ENCODE data around the gene CNDP2. TPM values are rescaled to one million over a fixed set of nuclear protein-coding genes. Genes with fewer than 3 reads are reported as not detected.

The CNDP2 gene
- total RNA-seq: 52.3 and 69.7 TPM in 2 replicates

GRCh38 chr18:74495581-74496507, at the start of gene CNDP2:
Gene CNDP2, plus strand, starts transcription at chr18:74496363. Its CDS starts 3,611 bp downstream, at chr18:74499974.

GRCh38 chr18:74457043-74457724, 39.0 kb upstream of the CNDP2 start, which contains the start of gene DIPK1C:
Gene DIPK1C, minus strand, starts transcription at chr18:74457308. Its CDS starts 49 bp downstream, at chr18:74457259.

GRCh38 chr18:74534150-74534969, 38.2 kb downstream of the CNDP2 start, which contains the start of gene CNDP1:
Gene CNDP1, plus strand, starts transcription at chr18:74534500. Its CDS starts 168 bp downstream, at chr18:74534668.

Other genes starting within 250 kb of the CNDP2 start
- 32.8 and 34.9 TPM in 2 replicates for gene CYB5A, start 204.4 kb upstream of the CNDP2 start, total RNA-seq
- gene C18orf63, start 180.5 kb upstream of the CNDP2 start, total RNA-seq: not detected in 2 replicates
- gene DIPK1C, start 39.1 kb upstream of the CNDP2 start, total RNA-seq: not detected in 2 replicates
- not detected in 2 replicates for gene CNDP1, start 38.1 kb downstream of the CNDP2 start, total RNA-seq
- 20.9 and 22.0 TPM in 2 replicates for gene ZNF407, start 101.5 kb downstream of the CNDP2 start, total RNA-seq

Data from vein endothelial cell (primary cell).